GM12892 (cell line): ENCODE data around the gene SORT1.

Experiments
- POLR2AphosphoS5 ChIP-seq: IDR thresholded peaks from 2 replicates; pipeline ENCODE4 v1.6.1; 2011; ENCODE audit warnings: low read depth, low read length, control low read depth
- TAF1 ChIP-seq: IDR thresholded peaks from 2 replicates; pipeline ENCODE4 v1.6.1; 2011; ENCODE audit warnings: low read depth, mild to moderate bottlenecking, control low read depth, low read length, borderline replicate concordance

DNA sequence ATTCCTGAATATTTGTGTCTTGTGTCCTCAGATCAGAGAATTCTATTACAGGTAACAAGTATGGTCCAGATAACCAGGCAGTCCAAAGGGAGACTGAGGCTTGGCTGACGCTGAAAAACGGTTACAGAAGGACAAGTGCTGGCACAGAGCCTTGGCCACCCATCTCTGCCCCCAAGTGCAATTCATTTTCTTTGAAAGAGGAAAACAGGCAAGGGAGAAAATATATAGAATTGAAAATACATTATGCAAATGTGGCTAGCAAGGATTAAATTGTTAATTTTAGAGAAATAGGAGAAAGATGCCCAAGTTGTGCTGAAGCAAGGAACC lies 1.2 kb downstream of the SORT1 start:
- TF ChIP-seq POLR2AphosphoS5 (no peak), TAF1 (no peak)
